ENCODE results near the gene ELL2. TPM values are rescaled to one million over a fixed set of nuclear protein-coding genes. Genes with fewer than 3 reads are reported as not detected.

The ELL2 gene
- total and polyA plus RNA-seq, 2 of the 13 experiments (the other 11 are each of a cell fraction or from before 2014, with no cell fraction given) = 78.9 to 97.1 TPM

DNA sequence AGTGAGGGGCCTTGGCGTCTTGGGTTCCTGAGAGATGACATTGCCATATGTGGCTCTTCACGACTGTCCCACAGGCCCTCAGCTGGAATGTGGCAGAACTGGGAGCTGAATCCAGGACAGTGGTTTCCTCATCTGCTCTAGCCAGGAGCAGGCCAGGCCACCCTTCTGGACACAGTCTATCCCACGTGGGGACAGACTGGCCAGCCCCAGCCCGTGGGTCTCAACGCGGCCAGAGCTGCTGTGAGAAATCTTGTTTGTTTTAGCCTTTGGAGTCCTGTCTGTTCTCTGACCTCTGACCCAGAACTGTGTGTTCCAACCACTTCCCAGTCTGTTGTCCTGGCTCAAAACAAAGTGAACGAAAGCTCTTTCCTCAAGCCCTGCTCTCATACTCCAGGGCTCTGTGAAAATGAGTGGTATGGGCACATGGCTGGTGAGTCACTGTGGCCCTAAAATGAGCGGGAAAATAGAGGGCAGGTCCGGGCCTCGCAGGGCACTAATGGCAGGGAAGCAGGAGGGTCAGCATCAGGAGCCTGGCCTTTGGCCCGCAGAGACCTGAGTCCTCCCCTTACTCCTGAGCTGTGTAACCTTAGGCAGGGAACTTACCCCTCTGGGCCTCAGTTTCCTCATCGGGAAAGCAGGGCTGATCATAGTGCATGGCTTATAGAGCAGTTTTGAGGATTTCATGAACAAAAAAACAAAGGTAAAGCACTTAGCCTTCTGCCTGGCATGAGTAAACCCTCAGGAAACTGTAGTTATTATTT lies 104.3 kb downstream of the ELL2 start (continued):
- TF ChIP-seq GMEB2 (CRISPR knock-in tag; IDR thresholded peaks at IDR 0.05; ENCODE audit: low read depth) = no peak
- TF ChIP-seq, protein P1, sequence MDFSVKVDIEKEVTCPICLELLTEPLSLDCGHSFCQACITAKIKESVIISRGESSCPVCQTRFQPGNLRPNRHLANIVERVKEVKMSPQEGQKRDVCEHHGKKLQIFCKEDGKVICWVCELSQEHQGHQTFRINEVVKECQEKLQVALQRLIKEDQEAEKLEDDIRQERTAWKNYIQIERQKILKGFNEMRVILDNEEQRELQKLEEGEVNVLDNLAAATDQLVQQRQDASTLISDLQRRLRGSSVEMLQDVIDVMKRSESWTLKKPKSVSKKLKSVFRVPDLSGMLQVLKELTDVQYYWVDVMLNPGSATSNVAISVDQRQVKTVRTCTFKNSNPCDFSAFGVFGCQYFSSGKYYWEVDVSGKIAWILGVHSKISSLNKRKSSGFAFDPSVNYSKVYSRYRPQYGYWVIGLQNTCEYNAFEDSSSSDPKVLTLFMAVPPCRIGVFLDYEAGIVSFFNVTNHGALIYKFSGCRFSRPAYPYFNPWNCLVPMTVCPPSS (IDR thresholded peaks at IDR 0.05) = no peak
- TF ChIP-seq ZFYVE20 (CRISPR knock-in tag; IDR thresholded peaks at IDR 0.05; ENCODE audit: borderline replicate concordance, low read depth) = 0 out of 2 replicates have a peak, but pooled peaks have one; percentile 42
- no peak for TF ChIP-seq AGO1 (IDR thresholded peaks at IDR 0.05; ENCODE audit: low read depth, low read length, poor library complexity, severe bottlenecking)
- TF ChIP-seq RORA (CRISPR knock-in tag; IDR thresholded peaks at IDR 0.05) = no peak
- TF ChIP-seq UBTF (CRISPR knock-in tag; IDR thresholded peaks at IDR 0.05) = 0 out of 2 replicates have a peak, but pooled peaks have one; percentile 46
- TF ChIP-seq ZFP37 (CRISPR knock-in tag; IDR thresholded peaks at IDR 0.05; ENCODE audit: borderline replicate concordance) = peak; percentile 92; the same call in 1 of the 2 replicates
- no peak for TF ChIP-seq HMGA1 (CRISPR knock-in tag; conservative IDR thresholded peaks at IDR 0.05)
- no peak for TF ChIP-seq ZFP36L2 (CRISPR knock-in tag; IDR thresholded peaks at IDR 0.05)
- no peak for TF ChIP-seq RNF219 (CRISPR knock-in tag; IDR thresholded peaks at IDR 0.05)
- TF ChIP-seq HMG20B (CRISPR knock-in tag; conservative IDR thresholded peaks at IDR 0.05) = peak; percentile 53; the same call in 1 of the 2 replicates
- no peak for TF ChIP-seq ZNF460 (CRISPR knock-in tag; IDR thresholded peaks at IDR 0.05; ENCODE audit: borderline replicate concordance)
- no peak for TF ChIP-seq ZSCAN30 (CRISPR knock-in tag; IDR thresholded peaks at IDR 0.05)
- peak; percentile 89 to 93 for TF ChIP-seq NR2F1 (CRISPR knock-in tag; IDR thresholded peaks at IDR 0.05)
- TF ChIP-seq CERS6 (CRISPR knock-in tag; IDR thresholded peaks at IDR 0.05) = no peak
- peak; percentile 22; the same call in 1 of the 2 replicates for TF ChIP-seq EHMT2 (IDR thresholded peaks at IDR 0.05; ENCODE audit: borderline replicate concordance, low read depth, low read length)
- peak; percentile 68 for TF ChIP-seq KAT8 (CRISPR knock-in tag; IDR thresholded peaks at IDR 0.05)
- peak; percentile 80; the same call in 1 of the 2 replicates for TF ChIP-seq ZNF350 (CRISPR knock-in tag; IDR thresholded peaks at IDR 0.05; ENCODE audit: borderline replicate concordance, low read depth)
- no peak for TF ChIP-seq CBX2 (IDR thresholded peaks at IDR 0.05; ENCODE audit: low read depth, low read length)
- TF ChIP-seq CBX2 (CRISPR knock-in tag; IDR thresholded peaks at IDR 0.05; ENCODE audit: low read depth) = no peak
- TF ChIP-seq ZNF709 (CRISPR knock-in tag; IDR thresholded peaks at IDR 0.05) = peak; percentile 90

Measured in HepG2 (cell line).